Measurements from ENCODE around the gene ANKRD13C. TPM values are rescaled to one million over a fixed set of nuclear protein-coding genes. Genes with fewer than 3 reads are reported as not detected.

The ANKRD13C gene
- total RNA-seq, 1 experiment from 2014 or later = 24.3 TPM

- BruUV-seq (replicated peaks) = no TSS peak
- intact Hi-C loops (cut with micrococcal nuclease; ENCODE audit: unreplicated experiment) = no loop called here
- Histone ChIP-seq H3K9me2 (ENCODE audit: insufficient read depth) (no peaks in the 10 kb centered on the region), H3F3A (ENCODE audit: insufficient read depth, low read depth) (no peaks in the 10 kb centered on the region), H3K4me2 (no peak overlapping the region), H3K4me1 (replicated peaks; ENCODE audit: insufficient read depth) (no peaks in the 10 kb centered on the region), H3K36me3 (ENCODE audit: low read depth) (no peaks in the 10 kb centered on the region), H2AFZ (no peak overlapping the region), H3K9me3 (ENCODE audit: insufficient read depth, low read depth) (no peaks in the 10 kb centered on the region), H3K27ac (no peak overlapping the region), H4K20me1 (ENCODE audit: insufficient read depth) (peaks cover 6% of the 10 kb centered on the region), H3K79me2 (ENCODE audit: low read depth) (no peaks in the 10 kb centered on the region), H3K4me3 (no peak overlapping the region), H3K27me3 (ENCODE audit: insufficient read depth, low read depth) (no peaks in the 10 kb centered on the region)
- TF ChIP-seq CTCF (conservative IDR thresholded peaks at IDR 0.05) (no peak), EZH2 (IDR thresholded peaks at IDR 0.05; ENCODE audit: low read depth) (no peak)
- ChIA-PET POLR2A (ENCODE audit: unreplicated experiment) (interaction anchor here (0.5 kb wide), 1 partner anchor 30 kb away, joined by 9 read pairs; no protein-coding TSS in a partner anchor), CTCF (interaction anchor here (0.7 kb wide), 1 partner anchor 26 kb away, joined by 10 read pairs; no protein-coding TSS in a partner anchor)
- DNase-seq = no peak
Observed at GRCh38 chr1:70284366-70284765, 70.2 kb downstream of the ANKRD13C start.

- H3F3A ChIP-seq (ENCODE audit: insufficient read depth, low read depth) = no peaks in the 10 kb centered on the region; the same call in 1 of the 2 replicates
- POLR2A ChIA-PET (ENCODE audit: unreplicated experiment) = interaction anchor here (0.6 kb wide), 1 partner anchor 85 kb away, joined by 15 read pairs; no protein-coding TSS in a partner anchor
- peaks cover 4% of the 10 kb centered on the region; the same call in 1 of the 2 replicates for H3K36me3 ChIP-seq (ENCODE audit: low read depth)
- CTCF ChIA-PET = no interaction called here
- no peaks in the 10 kb centered on the region for H3K79me2 ChIP-seq (ENCODE audit: low read depth)
- H3K27me3 ChIP-seq (ENCODE audit: insufficient read depth, low read depth) = no peaks in the 10 kb centered on the region
- H3K9me2 ChIP-seq (ENCODE audit: insufficient read depth) = no peaks in the 10 kb centered on the region
- H3K4me3 ChIP-seq = no peak overlapping the region
- no peak for DNase-seq
- no TSS peak for BruUV-seq (replicated peaks)
- peaks cover 4% of the 10 kb centered on the region; the same call in 1 of the 2 replicates for H4K20me1 ChIP-seq (ENCODE audit: insufficient read depth)
- no peak overlapping the region for H2AFZ ChIP-seq
- intact Hi-C loops (cut with micrococcal nuclease; ENCODE audit: unreplicated experiment) = loop anchor here (10.0 kb wide), 1 partner anchor 146 kb away; no protein-coding TSS in a partner anchor
- H3K4me1 ChIP-seq (replicated peaks; ENCODE audit: insufficient read depth) = no peaks in the 10 kb centered on the region
- H3K9me3 ChIP-seq (ENCODE audit: insufficient read depth, low read depth) = no peaks in the 10 kb centered on the region
- H3K4me2 ChIP-seq = no peak overlapping the region
- TF ChIP-seq EZH2 (IDR thresholded peaks at IDR 0.05; ENCODE audit: low read depth) (no peak), CTCF (conservative IDR thresholded peaks at IDR 0.05) (no peak)
- H3K27ac ChIP-seq = no peak overlapping the region
Observed at GRCh38 chr1:70278710-70279109, 75.8 kb downstream of the ANKRD13C start.

DNA sequence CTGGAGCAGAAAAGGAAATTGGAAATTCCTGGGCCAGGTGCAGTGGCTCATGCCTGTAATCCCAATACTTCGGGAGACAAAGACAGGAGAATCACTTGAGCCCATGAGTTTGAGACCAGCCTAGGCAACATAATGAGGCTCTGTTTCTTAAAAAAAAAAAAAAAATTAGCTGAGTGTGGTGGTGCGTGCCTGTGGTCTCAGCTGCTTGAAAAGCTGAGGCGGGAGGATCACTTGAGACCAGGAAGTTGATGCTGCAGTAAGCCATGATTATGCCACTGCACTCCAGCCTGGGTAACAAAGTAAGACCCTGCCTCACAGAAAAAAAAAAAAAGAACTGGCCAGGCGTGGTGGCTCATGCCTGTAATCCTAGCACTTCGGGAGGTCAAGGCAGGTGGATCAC, 76.6 kb downstream of the ANKRD13C start:
- no peak overlapping the region for H3K27ac ChIP-seq
- POLR2A ChIA-PET (ENCODE audit: unreplicated experiment) = no interaction called here
- H3K4me1 ChIP-seq (replicated peaks; ENCODE audit: insufficient read depth) = no peaks in the 10 kb centered on the region
- no peak overlapping the region for H3K4me3 ChIP-seq
- peaks cover 4% of the 10 kb centered on the region; the same call in 1 of the 2 replicates for H4K20me1 ChIP-seq (ENCODE audit: insufficient read depth)
- no peaks in the 10 kb centered on the region; the same call in 1 of the 2 replicates for H3F3A ChIP-seq (ENCODE audit: insufficient read depth, low read depth)
- no peaks in the 10 kb centered on the region for H3K27me3 ChIP-seq (ENCODE audit: insufficient read depth, low read depth)
- H3K4me2 ChIP-seq = no peak overlapping the region
- no peaks in the 10 kb centered on the region for H3K9me3 ChIP-seq (ENCODE audit: insufficient read depth, low read depth)
- peaks cover 12% of the 10 kb centered on the region; the same call in 1 of the 2 replicates for H3K36me3 ChIP-seq (ENCODE audit: low read depth)
- no TSS peak for BruUV-seq (replicated peaks)
- no peak for DNase-seq
- H3K9me2 ChIP-seq (ENCODE audit: insufficient read depth) = no peaks in the 10 kb centered on the region
- CTCF ChIA-PET = no interaction called here
- no peaks in the 10 kb centered on the region for H3K79me2 ChIP-seq (ENCODE audit: low read depth)
- no peak overlapping the region for H2AFZ ChIP-seq
- TF ChIP-seq CTCF (conservative IDR thresholded peaks at IDR 0.05) (no peak), EZH2 (IDR thresholded peaks at IDR 0.05; ENCODE audit: low read depth) (no peak)
- intact Hi-C loops (cut with micrococcal nuclease; ENCODE audit: unreplicated experiment) = loop anchor here (10.0 kb wide), 1 partner anchor 147 kb away; no protein-coding TSS in a partner anchor

All from PC-9 (cell line).